PC-3 (cell line): ENCODE data around the gene TAF11.

ENCODE experiments used
- CTCF ChIP-seq: fragments of 300-600 bp; sonication (generic); conservative IDR thresholded peaks from 2 replicates; pipeline ENCODE4 v1.5.1; 2017; ENCODE audit warnings: antibody characterized with exemption, low read depth, mild to moderate bottlenecking, low read length
- EZH2 ChIP-seq: fragments of 300-600 bp; sonication (generic); IDR thresholded peaks from one replicate; pipeline ENCODE4 v1.6.1; 2017; ENCODE audit warnings: antibody characterized with exemption, mild to moderate bottlenecking, low read length; ENCODE audit not compliant: unreplicated experiment

DNA sequence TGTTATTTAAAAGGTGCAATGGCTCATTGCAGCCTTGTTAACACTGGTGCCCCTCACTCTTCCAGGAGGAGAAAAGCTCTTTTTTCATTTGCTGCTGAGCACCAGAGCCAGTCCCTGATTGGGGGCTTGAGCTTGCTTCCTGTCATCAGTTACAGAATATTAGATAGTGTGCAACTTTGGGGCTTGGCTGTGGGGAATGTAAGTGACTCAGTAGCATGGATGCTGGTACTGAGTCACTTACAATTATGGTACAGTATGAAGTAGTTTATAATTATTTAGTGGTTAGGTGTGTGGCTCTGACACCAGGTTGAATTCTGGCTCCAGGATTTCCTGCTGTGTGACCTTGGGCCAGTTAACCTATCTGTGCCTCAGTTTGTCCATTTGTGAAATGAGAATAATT, 38.8 kb upstream of the TAF11 start:
- TF ChIP-seq CTCF (no peak), EZH2 (no peak)
